ENCODE measurements around the gene C11orf87.

C11orf87 gene

DNA sequence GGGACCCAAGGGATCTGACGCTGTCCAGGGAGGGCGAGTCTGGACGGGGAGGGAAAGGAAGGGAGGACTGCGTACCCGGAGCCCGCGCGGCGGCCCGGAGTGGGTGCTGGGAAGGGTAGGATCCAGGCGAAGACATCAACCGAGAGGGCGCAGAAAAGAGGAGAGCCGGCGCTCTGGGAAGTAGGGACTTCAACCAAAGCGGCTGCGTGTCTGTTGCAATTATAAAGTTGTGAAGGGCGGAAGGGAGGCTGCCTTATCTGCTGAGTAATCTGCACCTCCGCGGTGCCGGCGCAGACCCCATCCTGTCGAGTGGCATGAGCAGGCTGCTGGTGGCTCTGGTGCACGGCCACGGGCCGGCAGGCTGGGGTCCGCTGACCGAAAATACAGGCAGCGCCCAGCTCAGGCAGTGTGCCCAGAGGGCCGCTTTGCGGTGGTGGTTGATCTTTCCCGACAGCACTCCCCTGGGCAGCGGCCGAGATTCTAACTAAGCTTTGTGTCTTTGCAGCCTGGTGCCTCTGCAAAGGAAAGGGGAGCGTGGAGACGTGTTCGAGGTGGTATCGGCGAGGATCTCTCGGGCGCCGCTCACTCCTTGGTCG lies 978 bp downstream of the C11orf87 start:
- Histone ChIP-seq H3K9ac (ENCODE audit: low read depth, low read length) (no peak overlapping the region), H3K36me3 (ENCODE audit: control insufficient read depth, insufficient read depth, low read length) (no peaks in the 10 kb centered on the region), H3K4me1 (ENCODE audit: control insufficient read depth, insufficient read depth, low read length) (no peaks in the 10 kb centered on the region), H3K4me3 (ENCODE audit: low read depth, low read length) (peak overlapping the region; percentile 54), H3K27me3 (ENCODE audit: control insufficient read depth, insufficient read depth, low read length) (peaks cover 41% of the 10 kb centered on the region), H3K9me3 (ENCODE audit: control insufficient read depth, insufficient read depth, low read length) (no peaks in the 10 kb centered on the region)

DNA sequence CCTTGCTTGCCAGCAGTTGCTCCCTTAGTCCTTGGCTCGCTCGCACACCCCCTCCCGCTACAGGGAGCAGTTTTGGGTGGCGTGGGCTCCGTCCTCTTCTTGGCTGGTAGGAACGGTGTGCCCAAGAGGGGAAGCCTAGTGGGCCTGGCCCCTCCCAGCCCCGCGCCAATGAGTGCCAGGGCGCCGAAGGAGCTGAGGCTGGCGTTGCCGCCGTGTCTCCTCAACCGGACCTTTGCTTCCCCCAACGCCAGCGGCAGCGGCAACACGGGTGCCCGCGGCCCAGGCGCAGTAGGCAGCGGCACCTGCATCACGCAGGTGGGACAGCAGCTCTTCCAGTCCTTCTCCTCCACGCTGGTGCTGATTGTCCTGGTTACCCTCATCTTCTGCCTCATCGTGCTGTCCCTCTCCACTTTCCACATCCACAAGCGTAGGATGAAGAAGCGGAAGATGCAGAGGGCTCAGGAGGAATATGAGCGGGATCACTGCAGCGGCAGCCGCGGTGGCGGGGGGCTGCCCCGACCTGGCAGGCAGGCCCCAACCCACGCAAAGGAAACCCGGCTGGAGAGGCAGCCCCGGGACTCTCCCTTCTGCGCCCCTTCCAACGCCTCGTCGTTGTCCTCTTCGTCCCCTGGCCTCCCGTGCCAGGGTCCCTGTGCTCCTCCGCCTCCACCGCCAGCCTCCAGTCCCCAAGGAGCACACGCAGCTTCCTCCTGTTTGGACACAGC lies 1.6 kb downstream of the C11orf87 start:
- Histone ChIP-seq H3K9ac (ENCODE audit: low read depth, low read length) (no peak overlapping the region), H3K9me3 (ENCODE audit: control insufficient read depth, insufficient read depth, low read length) (no peaks in the 10 kb centered on the region), H3K4me1 (ENCODE audit: control insufficient read depth, insufficient read depth, low read length) (no peaks in the 10 kb centered on the region), H3K36me3 (ENCODE audit: control insufficient read depth, insufficient read depth, low read length) (no peaks in the 10 kb centered on the region), H3K4me3 (ENCODE audit: low read depth, low read length) (peak overlapping the region; percentile 54), H3K27me3 (ENCODE audit: control insufficient read depth, insufficient read depth, low read length) (peaks cover 41% of the 10 kb centered on the region)

DNA sequence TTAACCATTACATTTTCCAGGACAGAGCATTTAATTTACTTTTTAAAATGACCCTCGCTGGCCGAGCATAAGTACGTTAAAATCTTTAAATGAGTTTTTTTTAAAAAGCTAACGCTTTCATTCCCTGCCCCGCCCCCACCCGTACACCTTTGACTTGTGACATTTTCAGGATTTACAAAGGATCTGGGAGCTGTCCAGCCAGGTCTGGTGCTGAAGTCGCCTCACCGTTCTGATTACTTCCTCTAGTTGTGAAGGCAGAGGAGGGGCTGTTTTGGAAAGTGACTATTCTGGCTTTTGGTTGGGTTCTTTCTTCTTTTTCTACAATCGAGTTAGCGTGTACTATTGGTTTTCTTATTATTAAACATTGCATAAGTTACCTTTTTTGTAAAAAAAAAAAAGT lies 2.9 kb downstream of the C11orf87 start:
- Histone ChIP-seq H3K4me1 (ENCODE audit: control insufficient read depth, insufficient read depth, low read length) (no peaks in the 10 kb centered on the region), H3K9ac (ENCODE audit: low read depth, low read length) (no peak overlapping the region), H3K9me3 (ENCODE audit: control insufficient read depth, insufficient read depth, low read length) (no peaks in the 10 kb centered on the region), H3K4me3 (ENCODE audit: low read depth, low read length) (no peak overlapping the region), H3K27me3 (ENCODE audit: control insufficient read depth, insufficient read depth, low read length) (peaks cover 39% of the 10 kb centered on the region), H3K36me3 (ENCODE audit: control insufficient read depth, insufficient read depth, low read length) (no peaks in the 10 kb centered on the region)

DNA sequence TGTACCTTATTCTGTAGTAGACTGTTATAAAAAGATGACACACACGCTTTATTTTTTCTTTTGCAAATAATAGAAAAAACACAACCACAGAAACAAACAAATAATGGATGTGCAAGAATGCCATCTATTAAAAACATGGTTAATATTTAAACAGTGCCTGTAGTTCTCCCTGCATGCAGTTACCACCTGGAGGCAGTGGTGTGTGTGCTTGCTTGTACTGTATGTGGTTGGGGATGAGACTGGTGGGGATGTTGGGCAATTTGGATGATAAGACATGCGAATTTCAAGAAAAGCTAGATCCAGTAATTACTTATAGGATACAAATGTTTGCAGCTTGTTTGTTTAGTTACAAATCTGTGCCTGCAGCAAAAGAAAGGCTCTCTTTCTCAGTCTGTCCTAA lies 3.6 kb downstream of the C11orf87 start:
- no peaks in the 10 kb centered on the region for H3K9me3 ChIP-seq (ENCODE audit: control insufficient read depth, insufficient read depth, low read length)
- no peak overlapping the region for H3K4me3 ChIP-seq (ENCODE audit: low read depth, low read length)
- H3K36me3 ChIP-seq (ENCODE audit: control insufficient read depth, insufficient read depth, low read length), result no peaks in the 10 kb centered on the region
- no peak overlapping the region for H3K9ac ChIP-seq (ENCODE audit: low read depth, low read length)
- H3K27me3 ChIP-seq (ENCODE audit: control insufficient read depth, insufficient read depth, low read length), result peaks cover 36% of the 10 kb centered on the region
- no peaks in the 10 kb centered on the region for H3K4me1 ChIP-seq (ENCODE audit: control insufficient read depth, insufficient read depth, low read length)

DNA sequence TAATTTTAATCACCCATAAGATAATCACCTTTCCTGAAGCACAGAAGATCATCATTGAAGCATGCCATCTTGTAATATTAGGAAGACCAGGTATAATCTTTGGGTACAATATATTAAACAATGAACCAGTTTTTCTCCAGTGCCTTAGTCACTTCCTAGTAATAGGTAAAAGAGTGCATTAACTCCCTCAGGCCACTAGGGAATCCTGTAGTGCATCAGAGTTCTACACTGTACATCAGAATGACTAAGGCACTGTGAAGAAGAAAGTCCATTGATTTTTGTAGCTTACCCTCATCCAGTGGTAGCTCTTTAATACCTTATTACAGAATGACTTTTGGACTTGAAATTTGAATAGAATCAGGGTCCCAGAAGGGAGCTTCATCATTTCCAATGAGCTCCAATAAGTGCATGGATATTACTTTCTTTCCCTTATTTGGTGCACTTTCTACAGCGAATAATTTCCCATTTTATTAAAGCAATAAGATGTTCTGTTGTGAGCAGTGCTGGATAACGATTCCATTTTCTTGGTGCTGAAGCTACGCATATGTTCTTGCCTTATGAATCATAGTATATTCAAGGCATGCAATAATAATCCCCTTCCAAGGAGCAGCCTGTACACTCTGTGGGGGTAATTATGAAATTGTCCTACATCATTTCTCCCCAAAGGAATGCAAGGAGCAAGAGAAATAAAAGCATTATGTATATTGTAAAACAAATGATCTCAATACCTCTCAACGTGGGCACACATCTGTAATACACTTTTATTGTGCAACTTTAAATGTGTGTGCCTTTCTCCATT lies 4.7 kb downstream of the C11orf87 start:
- Histone ChIP-seq H3K36me3 (ENCODE audit: control insufficient read depth, insufficient read depth, low read length) (no peaks in the 10 kb centered on the region), H3K4me1 (ENCODE audit: control insufficient read depth, insufficient read depth, low read length) (no peaks in the 10 kb centered on the region), H3K9me3 (ENCODE audit: control insufficient read depth, insufficient read depth, low read length) (no peaks in the 10 kb centered on the region), H3K4me3 (ENCODE audit: low read depth, low read length) (no peak overlapping the region), H3K27me3 (ENCODE audit: control insufficient read depth, insufficient read depth, low read length) (peaks cover 26% of the 10 kb centered on the region), H3K9ac (ENCODE audit: low read depth, low read length) (no peak overlapping the region)

DNA sequence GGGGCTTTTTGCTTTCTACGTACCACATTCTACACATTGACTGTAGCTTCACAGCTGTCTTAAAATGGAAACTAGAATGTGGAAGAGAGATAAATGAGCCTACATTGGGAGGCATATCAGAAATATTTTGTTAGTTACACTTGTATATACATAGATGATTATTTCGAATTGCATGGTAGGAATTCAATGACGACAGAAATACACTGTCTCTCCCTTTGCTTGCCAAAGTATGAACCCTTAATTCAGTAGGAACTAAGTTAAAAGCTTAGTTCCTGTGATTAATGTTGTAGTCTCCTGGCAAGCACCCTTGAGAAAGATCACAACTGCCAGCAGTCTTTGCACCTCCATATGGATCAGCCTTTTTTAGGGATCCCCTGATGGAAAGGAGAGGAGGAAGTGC lies 10.1 kb downstream of the C11orf87 start:
- no peaks in the 10 kb centered on the region for H3K9me3 ChIP-seq (ENCODE audit: control insufficient read depth, insufficient read depth, low read length)
- H3K4me1 ChIP-seq (ENCODE audit: control insufficient read depth, insufficient read depth, low read length), result no peaks in the 10 kb centered on the region
- no peak overlapping the region for H3K4me3 ChIP-seq (ENCODE audit: low read depth, low read length)
- H3K9ac ChIP-seq (ENCODE audit: low read depth, low read length), result no peak overlapping the region
- H3K27me3 ChIP-seq (ENCODE audit: control insufficient read depth, insufficient read depth, low read length), result no peaks in the 10 kb centered on the region
- no peaks in the 10 kb centered on the region for H3K36me3 ChIP-seq (ENCODE audit: control insufficient read depth, insufficient read depth, low read length)

DNA sequence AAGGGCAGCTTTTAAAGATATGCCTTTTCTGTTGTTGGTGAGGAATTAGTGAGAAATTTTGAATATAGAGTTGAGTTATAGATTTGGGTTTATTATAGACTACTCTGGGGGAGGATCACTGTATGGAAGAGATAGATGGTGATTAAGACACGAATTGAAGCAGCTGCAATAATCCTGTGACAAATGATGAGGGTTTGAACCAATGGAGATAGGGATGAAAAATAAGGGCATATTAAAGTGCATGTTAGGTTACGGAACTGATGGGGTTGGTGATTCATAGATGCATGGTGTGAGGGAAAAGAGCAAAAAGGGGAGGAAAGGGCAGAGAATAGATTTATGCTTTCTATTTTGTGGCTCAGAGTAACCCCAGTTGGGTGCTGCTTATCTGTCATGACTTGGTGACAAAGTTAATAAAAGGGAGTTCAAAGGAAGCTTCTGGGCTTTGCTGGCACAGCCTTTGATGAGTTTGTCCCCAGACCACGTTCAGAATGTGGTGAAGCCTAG lies 11.8 kb downstream of the C11orf87 start:
- Histone ChIP-seq H3K27me3 (ENCODE audit: control insufficient read depth, insufficient read depth, low read length) (no peaks in the 10 kb centered on the region), H3K9ac (ENCODE audit: low read depth, low read length) (no peak overlapping the region), H3K4me1 (ENCODE audit: control insufficient read depth, insufficient read depth, low read length) (no peaks in the 10 kb centered on the region), H3K36me3 (ENCODE audit: control insufficient read depth, insufficient read depth, low read length) (no peaks in the 10 kb centered on the region), H3K9me3 (ENCODE audit: control insufficient read depth, insufficient read depth, low read length) (no peaks in the 10 kb centered on the region), H3K4me3 (ENCODE audit: low read depth, low read length) (no peak overlapping the region)

DNA sequence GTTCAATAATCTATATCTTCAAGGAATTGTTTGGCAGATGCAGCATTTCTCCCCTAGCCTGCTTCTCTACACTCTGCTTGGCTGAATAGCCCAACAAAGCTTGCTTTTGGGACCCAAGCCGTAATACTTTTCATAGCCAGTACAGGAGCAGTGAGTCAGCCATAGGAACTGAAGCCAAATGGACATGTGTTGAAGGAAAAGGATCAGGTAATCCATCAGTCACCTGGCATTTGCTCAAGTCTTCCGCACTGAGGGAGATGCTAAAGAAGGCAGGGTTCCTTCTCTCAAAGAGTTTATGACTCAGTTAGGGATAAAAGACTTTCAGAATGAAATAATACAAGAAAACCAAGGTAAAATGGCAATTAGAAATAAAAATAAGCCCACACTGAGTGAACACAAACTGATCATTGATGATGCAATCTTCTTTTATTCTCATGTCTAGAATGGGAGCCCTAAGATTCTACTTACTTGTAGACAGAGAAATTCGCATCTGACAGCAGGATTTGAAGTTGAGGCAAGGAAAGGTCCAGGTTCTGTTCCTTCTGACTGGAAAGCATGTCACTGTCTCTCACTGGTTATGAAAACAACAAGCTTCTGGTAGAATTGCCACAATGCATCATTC lies 13.2 kb downstream of the C11orf87 start:
- Histone ChIP-seq H3K4me1 (ENCODE audit: control insufficient read depth, insufficient read depth, low read length) (no peaks in the 10 kb centered on the region), H3K9me3 (ENCODE audit: control insufficient read depth, insufficient read depth, low read length) (no peaks in the 10 kb centered on the region)

DNA sequence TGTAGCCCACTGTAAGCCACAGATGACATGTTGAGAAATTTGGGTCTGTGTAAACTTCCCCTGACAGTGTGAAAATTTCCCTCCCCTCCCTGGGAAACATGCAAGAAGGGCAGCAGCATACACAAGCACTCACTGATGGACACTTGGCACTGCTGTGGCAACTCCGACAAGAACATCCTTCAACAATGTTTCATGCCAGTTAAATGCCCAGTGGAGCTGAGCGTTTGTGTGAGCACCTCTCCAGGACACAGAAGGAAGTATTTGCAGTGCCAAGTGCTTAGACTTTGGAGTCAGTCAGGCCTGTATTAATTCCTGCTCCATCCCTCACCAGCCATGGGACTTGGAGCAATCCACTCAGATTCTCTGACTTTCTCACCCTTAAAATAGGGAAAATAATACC lies 17.7 kb downstream of the C11orf87 start:
- no peak overlapping the region for H3K4me3 ChIP-seq (ENCODE audit: low read depth, low read length)
- H3K27me3 ChIP-seq (ENCODE audit: control insufficient read depth, insufficient read depth, low read length), result no peaks in the 10 kb centered on the region
- H3K9me3 ChIP-seq (ENCODE audit: control insufficient read depth, insufficient read depth, low read length), result no peaks in the 10 kb centered on the region
- H3K9ac ChIP-seq (ENCODE audit: low read depth, low read length), result no peak overlapping the region
- H3K4me1 ChIP-seq (ENCODE audit: control insufficient read depth, insufficient read depth, low read length), result no peaks in the 10 kb centered on the region
- no peaks in the 10 kb centered on the region for H3K36me3 ChIP-seq (ENCODE audit: control insufficient read depth, insufficient read depth, low read length)

More for the DNA sequence above, 13.2 kb downstream of the C11orf87 start:
- no peaks in the 10 kb centered on the region for H3K36me3 ChIP-seq (ENCODE audit: control insufficient read depth, insufficient read depth, low read length)
- H3K27me3 ChIP-seq (ENCODE audit: control insufficient read depth, insufficient read depth, low read length), result no peaks in the 10 kb centered on the region
- no peak overlapping the region for H3K9ac ChIP-seq (ENCODE audit: low read depth, low read length)
- H3K4me3 ChIP-seq (ENCODE audit: low read depth, low read length), result no peak overlapping the region

DNA sequence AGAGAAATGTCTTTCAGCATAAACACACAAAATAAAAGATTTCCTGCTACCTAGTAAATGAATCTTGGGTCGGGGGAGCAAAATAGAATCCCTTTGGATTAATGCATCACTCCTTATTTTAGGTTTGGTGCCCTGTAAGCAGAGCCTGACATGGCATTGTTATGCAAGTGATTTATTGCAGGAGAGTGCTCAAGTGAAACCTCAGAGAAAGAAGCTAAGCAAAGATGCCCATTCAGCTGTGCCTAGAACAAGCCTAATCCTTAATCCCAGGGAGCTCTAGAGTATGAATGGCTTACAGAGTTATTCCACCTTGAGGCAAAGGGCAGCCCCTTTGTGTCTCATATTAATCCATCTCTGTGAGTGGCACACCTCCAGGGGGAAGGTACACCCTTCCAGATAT lies 21.1 kb downstream of the C11orf87 start:
- Histone ChIP-seq H3K4me1 (ENCODE audit: control insufficient read depth, insufficient read depth, low read length) (no peaks in the 10 kb centered on the region), H3K9ac (ENCODE audit: low read depth, low read length) (no peak overlapping the region), H3K36me3 (ENCODE audit: control insufficient read depth, insufficient read depth, low read length) (no peaks in the 10 kb centered on the region), H3K4me3 (ENCODE audit: low read depth, low read length) (no peak overlapping the region), H3K27me3 (ENCODE audit: control insufficient read depth, insufficient read depth, low read length) (no peaks in the 10 kb centered on the region), H3K9me3 (ENCODE audit: control insufficient read depth, insufficient read depth, low read length) (no peaks in the 10 kb centered on the region)

DNA sequence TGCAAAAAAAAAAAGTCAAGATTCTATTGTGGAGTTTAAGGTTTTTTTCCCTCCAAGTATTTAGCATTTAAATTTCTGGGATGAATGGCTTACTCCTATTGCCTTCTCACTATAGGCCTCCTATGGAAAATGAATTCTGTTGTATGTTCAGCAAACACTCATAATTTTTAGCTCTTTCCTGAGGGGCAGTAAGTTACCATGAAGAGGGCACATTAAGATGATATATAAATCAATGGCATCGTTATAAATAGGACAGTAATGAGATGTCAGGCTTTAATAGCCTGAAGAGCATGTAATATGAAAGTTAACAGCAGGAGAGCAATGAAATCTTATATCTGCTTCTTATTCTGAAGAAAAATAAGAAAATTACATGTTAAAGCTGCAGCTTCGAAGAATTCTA lies 32.9 kb downstream of the C11orf87 start:
- Histone ChIP-seq H3K4me1 (ENCODE audit: control insufficient read depth, insufficient read depth, low read length) (no peaks in the 10 kb centered on the region), H3K9me3 (ENCODE audit: control insufficient read depth, insufficient read depth, low read length) (no peaks in the 10 kb centered on the region), H3K9ac (ENCODE audit: low read depth, low read length) (no peak overlapping the region), H3K36me3 (ENCODE audit: control insufficient read depth, insufficient read depth, low read length) (no peaks in the 10 kb centered on the region), H3K4me3 (ENCODE audit: low read depth, low read length) (no peak overlapping the region), H3K27me3 (ENCODE audit: control insufficient read depth, insufficient read depth, low read length) (no peaks in the 10 kb centered on the region)

Data from iPS-15b (cell line).